ENCODE data around the gene SLC28A2.

SLC28A2 gene

GRCh38 chr15:45319472-45320214 lies 67.6 kb downstream of the SLC28A2 start:
- TF ChIP-seq CTCF (IDR thresholded peaks at IDR 0.05; ENCODE audit: extremely low read depth, missing control alignments), result no peak
- DNase-seq (ENCODE audit: low spot score), result no peak

GRCh38 chr15:45320581-45321205 lies 68.7 kb downstream of the SLC28A2 start:
- no peak for TF ChIP-seq CTCF (IDR thresholded peaks at IDR 0.05; ENCODE audit: extremely low read depth, missing control alignments)
- DNase-seq (ENCODE audit: low spot score), result no peak

- no peak for DNase-seq (ENCODE audit: low spot score)
- no peak for TF ChIP-seq CTCF (IDR thresholded peaks at IDR 0.05; ENCODE audit: extremely low read depth, missing control alignments)
Observed at GRCh38 chr15:45326280-45326679, 74.2 kb downstream of the SLC28A2 start.

GRCh38 chr15:45326741-45327140 lies 74.7 kb downstream of the SLC28A2 start:
- DNase-seq (ENCODE audit: low spot score), result no peak
- TF ChIP-seq CTCF (IDR thresholded peaks at IDR 0.05; ENCODE audit: extremely low read depth, missing control alignments), result no peak
